Activated CD4-positive, alpha-beta T cell treated with anti-CD3 and anti-CD28 coated beads, Interleukin-2, amount 50 U/mL, for 1 hour (primary cell): ENCODE data around the gene SIRT4.

Source experiments
- DNase-seq: peaks from one replicate; pipeline ENCODE4 v3.0.0-alpha.2; 2020

Gene SIRT4

DNA sequence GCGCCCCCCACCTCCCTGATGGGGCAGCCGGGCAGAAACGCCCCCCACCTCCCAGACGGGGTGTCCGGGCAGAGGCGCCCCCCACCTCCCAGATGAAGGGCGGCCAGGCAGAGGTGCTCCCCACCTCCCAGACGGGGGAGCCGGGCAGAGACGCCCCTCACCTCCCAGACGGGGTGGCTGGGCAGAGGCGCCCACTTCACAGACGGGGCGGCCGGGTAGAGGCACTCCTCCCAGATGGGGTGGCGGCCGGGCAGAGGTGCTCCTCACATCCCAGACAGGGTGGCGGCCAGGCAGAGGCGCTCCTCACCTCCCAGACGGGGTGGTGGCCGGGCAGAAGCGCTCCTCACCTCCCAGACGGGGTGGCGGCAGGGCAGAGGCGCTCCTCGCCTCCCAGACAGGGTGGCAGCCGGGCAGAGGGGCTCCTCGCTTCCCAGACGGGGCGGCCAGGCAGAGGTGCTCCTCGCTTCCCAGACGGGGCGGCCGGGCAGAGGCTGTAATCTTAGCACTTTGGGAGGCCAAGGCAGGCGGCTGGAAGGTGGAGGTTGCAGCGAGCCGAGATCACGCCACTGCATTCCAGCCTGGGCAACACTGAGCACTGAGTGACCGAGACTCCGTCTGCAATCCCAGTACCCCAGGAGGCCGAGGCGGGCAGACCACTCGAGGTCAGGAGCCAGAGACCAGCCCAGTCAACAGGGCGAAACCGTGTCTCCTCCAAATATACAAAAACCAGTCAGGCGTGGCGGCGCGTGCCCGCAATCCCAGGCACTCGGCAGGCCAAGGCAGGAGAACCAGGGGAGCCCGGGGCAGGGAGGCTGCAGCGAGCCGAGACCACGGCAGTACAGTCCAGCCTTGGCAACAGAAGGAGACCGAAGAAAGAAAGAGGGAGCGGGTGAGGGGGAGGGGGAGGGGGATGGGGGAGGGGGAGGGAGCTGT is 23.7 kb upstream of the SIRT4 start:
- DNase-seq: no peak

DNA sequence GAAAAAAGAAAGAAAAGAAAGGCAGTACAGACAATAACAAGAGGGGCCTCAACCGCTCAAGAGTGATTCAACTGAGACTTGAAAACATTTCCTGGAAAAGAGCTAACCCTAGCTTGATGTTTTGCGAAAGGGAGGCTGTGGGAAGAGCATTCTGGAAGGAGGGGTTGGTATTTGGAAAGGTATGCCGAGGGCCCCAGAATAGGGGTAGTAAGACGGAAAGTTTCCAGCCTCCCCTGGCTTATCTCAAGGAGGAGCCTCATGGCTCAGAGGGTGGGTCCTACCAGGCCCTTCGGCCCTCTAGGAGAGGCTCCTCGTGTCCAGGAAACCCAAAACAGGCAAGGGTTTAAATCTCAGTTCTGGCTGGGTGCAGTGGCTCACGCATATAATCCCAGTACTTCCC is 18.8 kb upstream of the SIRT4 start:
- DNase-seq: no peak

DNA sequence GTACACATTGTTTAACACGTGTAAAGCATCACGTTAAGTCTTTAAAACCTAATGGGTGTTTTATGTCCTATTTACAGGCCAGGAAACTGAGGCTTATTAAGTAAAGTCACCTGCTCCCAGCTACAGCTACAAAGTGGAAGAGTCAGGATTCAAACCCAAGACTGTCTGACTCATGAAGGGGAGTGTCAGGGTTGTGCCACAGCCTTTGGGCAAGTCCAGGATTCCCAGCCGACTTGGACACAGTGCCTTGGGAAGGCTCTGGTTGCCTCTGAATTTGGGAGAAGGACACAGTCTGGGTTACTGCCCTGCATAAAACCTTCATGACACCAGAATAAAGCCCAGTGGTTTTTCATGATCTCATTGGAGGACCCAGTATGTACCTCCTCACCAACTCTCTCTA is 17.7 kb upstream of the SIRT4 start:
- DNase-seq: no peak

DNA sequence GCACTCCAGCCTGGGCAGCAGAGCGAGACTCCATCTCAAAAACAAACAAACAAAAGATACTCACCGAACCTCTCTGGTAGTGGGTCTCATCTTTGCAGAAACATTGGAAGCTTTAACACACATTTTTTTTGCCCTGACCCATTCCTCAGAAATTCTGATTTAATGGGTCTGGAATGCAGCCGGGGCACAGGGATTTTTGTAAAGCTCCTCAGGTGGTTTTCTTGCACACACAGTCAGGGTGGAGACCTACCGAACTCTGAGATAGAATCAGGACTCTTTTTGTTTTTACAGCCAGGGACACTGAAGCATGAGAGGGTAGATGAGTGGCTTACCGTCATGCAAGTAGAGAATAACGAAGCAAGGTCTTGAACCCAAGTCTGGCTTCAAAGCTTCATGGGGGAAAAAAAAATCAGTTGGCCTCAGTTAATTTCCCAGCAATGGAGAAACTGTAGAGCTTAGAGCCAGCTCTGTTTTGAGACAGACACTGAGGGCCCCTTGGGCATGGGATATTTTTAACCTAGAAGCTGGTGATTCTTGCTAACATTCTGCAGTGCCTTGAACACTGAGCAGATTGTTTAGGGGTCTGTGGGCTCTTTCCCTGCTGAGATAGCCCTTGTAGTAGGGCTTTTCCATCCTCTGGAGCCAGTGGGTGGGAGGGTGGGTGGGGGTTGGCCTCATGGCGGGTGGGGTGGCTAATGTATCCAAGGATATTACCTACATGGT is 15.2 kb upstream of the SIRT4 start:
- no peak for DNase-seq

DNA sequence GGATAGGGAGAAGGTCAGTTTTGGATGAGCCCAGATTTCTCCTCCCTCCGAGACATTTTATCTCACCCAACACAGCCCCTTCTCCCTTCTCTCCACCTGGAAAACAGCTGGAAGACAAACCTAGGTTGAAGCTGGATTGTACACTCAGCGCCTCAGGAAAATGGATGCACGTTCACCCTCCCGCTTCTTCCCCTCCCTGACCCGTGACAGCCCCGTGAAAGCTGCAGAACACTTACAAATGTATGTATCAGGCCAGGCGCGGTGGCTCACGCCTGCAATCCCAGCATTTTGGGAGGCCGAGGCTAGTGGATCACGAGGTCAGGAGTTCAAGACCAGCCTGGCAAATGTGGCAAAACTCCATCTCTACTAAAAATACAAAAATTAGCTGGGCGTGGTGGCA is 14.6 kb upstream of the SIRT4 start:
- DNase-seq: no peak

DNA sequence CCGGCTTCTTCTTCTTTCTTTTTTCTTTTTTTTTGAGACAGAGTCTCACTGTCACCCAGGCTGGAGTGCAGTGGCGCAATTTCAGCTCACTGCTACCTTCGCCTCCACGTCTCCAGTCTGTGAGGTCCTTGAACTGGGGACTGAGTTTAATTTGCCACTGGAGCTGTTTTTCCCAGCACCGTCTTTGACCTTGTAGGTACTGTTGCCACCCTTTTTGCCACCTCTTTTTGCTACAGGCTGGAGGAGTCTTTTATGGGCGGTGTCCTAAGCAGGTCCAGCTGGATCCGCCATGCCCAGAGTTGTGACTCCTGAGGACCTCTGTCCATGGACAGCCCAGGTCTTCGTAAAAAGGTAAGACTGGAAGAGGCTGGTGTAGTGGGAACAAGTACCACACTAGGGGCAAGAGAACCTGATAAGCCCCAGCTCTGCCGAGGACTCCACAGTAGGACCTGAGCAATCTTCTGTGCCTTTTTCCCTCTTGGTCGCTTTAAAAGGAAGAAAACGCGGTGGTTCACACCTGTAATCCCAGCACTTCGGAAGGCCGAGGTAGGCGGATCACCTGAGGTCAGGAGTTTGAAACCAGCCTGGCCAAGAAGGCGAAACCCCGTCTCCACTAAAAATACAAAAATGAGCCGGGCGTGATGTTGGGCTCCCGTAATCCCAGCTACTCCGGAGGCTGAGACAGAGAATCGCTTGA is 11.4 kb upstream of the SIRT4 start:
- DNase-seq: peak; percentile 13

DNA sequence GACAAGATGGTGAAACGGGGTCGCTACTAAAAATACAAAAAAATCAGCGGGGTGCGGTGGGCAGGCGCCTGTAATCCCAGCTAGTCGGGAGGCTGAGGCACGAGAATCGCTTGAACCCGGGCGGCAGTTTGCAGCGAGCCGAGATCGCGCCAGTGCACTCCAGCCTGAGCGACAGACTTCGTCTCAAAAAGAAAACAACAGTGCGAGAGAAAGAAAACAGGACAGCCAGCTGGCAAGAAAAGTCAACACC is 9.8 kb upstream of the SIRT4 start:
- DNase-seq: no peak

DNA sequence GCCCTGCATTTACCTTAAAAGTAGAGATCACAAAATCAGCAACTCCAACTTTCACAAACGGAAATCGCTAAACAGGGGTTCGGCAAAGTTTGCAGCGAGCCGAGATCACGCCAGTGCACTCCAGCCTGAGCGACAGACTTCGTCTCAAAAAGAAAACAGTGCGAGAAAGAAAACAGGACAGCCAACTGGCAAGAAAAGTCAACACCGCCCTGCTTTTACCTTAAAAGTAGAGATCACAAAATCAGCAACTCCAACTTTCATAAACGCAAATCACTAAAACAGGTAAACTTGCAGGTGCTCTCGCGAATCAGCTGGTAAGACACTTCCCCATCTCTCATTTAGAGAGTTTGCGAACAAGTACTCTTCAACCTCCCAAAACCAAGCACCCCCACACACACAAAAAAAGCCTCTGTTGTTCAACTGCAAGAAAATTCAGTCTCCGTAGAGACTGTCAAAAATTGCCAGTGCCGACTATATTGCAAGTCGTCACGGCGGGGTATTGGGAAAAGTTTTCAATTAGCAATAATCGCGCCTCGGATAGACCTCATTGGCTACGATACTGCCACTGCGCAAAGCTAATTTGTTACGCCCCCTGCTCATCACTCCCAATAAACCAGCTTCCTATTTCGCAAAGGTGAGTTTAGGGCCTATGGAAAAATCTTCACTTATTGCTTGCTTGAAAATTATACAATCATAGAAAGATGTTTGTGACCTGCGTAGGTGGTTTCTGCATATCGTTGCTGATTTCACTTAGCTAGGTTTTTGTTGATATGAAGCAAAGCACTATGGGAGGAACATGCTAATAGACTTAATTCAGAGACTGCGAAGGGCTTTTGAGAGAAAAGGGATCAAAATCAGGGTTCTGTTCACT is 9.2 kb upstream of the SIRT4 start, which contains the start of gene RNU4-1:
TSS of gene RNU4-1 (minus strand) at position 577 of the 871 bp plus-strand sequence.
- peak; percentile 62 for DNase-seq

DNA sequence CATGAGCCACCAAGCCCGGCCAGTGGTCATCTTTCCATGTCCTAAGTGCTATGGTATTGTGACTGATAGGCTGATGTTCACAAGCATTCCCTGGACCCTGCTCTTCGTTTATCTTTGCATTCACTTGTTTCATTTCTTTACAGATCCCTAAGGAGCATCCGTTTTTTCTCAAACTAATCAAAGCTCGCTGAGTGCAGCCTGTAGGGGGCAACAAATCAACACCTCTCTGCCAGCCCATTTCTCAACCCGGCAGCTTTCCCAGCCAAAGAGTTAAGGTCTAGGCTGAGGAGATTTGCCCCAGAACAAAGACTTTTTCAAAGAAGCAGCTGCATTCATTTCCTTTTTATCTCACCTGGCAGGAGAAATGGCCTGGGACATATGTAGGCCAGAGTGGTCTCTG is 12.1 kb downstream of the SIRT4 start:
- DNase-seq: no peak

DNA sequence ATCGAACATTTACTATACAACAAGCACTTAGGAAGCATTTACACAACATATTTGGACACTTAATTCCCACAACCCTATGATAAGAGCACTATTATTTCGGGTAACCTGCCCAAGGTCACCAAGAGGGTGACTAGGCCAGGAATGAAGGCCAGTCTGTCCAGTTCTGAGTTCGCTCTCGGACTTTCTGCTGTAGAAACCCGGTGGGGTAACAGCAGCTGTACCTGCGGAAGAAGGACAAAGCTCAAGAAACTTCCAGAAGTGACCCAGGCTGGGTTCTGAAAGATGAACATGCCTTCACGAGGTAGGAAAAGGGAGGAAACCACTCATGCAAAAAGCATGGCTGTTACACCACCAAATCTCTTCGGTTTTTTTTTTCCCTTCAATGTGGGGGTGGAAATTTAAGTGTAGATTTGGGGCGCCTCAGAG is 14.7 kb downstream of the SIRT4 start:
- DNase-seq: no peak

DNA sequence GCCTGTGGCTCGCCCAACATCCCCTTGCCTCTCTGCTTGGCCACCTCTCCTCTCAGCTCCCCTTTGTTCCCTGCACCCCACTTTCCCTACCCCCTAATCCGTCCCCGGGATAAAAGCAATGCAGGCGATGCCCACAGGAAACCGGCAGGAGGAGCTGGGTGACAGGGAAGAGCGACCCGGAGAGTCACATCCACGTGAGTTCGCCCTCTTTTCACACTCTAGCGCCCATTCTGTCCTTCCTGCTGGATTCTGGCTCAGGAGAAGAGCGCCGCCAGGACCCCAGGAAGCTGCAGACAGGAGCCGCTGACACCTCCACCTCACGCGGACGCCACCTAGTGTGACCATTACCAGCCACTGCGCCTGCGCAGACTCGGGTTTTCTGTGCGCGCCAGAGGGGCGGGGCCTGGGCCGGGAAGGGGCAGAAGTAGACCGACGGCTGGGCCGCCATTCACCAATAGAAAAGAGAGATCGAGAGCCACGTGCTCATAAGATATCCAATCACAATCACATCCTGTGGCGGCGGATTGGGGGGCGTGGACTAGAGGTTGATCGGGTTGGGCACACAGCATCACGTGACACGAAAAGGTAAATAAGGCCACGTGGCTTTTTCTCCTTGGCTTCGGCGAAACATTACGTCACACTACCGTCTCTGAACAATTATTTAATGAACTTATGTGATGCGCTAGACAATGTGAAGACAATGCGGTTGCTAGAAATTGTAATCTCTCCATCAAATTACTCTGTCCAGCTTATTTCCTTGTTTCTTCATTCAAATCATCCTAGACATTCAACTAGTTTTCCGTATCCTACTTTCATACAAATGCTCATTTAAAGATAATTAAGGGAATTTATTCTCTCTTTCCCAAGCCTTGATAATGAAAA is 15.3 kb downstream of the SIRT4 start:
- DNase-seq: peak; percentile 100

DNA sequence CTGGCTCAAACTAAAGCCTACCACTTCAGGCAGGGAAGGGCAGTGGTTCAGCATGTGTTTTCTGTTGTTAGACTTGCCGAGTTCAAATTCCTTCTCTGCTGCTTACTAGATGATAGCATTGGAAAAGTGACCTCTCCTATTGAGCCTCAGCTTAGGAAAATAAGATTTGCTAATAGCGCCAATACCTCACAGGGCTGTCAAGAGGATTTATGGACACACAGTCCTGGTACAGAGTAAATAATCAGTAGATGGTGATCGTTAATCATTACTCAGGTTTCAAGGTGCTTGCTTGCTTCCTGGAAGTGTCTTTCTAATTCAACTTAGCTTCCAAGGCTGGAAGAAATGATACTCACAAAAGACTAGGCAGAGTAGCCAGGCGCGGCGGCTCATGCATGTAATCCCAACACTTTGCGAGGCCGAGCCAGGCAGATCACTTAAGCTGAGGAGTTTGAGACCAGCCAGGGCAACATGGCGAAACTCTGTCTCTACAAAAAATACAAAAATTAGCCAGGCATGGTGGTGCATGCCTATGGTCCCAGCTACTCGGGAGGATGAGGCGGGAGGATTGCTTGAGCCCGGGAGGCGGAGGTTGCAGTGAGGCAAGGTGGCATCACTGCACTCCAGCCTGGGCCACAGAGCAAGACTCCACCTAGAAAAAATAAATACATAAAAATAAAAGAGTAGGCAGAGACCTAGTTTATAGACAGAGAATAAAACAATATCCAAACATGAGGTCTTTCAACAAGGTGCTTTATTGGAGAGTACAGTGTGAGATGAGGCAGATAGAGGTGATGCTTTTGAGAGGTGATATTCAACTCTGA is 19.5 kb downstream of the SIRT4 start:
- no peak for DNase-seq

DNA sequence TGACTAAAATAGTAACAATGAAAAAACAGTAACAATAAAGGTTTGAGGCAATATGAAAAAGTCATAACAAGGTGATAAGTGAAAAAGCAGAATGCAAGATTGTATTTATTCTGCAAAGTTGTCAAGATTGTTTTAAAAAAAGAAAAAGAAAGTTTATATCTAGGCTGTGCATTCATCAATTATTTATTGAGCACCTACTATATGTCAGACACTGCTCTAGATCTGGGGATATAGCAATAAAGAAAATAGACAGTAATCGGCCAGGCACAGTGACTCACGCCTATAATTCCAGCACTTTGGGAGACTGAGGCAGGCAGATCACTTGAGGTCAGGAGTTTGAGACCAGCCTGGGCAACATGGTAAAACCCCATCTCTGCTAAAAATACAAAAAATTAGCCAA is 21.7 kb downstream of the SIRT4 start:
- DNase-seq: no peak

DNA sequence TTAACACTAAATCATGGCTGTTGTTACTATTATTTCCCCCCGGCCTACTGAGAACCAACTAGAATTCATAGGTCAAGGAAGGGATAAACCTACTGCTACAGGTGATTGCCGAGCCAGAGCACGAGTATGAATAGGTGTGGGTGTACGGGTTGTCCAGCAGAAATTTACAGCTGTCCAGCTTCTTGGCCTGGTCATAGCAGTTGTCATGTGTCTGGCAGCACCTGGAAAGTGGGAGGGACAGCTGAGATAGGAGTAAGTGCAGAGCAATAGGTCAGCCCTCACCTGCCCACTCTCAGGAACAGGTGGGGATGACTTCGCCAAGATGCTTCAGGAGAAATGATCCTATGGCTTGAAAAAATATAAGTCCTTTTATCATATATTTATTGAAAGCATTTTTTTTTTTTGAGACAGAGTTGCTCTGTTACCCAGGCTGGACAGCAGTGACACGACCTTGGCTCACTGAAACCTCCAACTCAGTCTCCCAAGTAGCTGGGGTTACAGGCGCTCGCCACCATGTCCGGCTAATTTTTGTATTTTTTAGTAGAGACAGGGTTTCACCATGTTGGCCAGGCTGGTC is 22.8 kb downstream of the SIRT4 start:
- DNase-seq: no peak

DNA sequence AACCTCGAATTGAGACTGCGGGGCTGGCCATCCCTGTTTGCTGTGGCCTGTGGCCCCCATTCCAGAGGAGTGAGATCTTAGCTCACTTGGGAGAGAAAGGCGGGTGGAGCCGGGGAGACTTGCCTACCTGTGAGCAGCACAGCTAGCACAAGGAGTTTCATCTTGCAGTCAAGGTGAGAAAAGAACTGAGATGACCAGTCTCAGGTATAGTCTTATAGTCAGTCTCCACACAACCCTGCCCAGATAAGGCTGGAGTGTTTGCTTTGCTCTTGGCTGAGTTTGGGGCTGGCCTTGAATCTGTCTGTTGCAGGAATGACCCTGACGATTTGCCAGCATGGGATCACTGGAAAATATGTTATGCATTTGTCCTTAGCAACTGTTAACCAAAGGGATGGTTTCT is 25.5 kb downstream of the SIRT4 start, which contains the start of gene PLA2G1B:
TSS of gene PLA2G1B (minus strand) at position 187 of the 400 bp plus-strand sequence. CDS start at position 161, 26 bp downstream.
- no peak for DNase-seq

DNA sequence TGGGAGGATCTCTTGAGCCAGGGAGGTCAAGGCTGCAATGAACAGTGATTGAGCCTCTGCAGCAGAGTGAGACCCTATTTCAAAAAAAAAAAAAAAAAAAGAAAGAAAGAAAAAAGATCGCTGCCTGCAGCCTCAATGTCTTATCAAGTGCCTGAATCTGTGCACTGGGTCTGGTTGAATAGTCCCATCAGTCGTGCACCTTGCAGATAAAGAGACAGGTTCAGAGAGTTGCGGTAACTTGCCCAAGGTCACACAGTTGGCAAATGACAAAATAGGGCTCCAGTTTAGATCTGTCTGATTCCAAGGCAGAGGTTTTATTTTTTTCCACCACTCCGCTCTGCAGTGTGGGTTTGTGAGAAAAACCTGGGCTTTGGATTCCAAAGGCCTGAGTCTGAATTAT is 26.1 kb downstream of the SIRT4 start:
- no peak for DNase-seq

DNA sequence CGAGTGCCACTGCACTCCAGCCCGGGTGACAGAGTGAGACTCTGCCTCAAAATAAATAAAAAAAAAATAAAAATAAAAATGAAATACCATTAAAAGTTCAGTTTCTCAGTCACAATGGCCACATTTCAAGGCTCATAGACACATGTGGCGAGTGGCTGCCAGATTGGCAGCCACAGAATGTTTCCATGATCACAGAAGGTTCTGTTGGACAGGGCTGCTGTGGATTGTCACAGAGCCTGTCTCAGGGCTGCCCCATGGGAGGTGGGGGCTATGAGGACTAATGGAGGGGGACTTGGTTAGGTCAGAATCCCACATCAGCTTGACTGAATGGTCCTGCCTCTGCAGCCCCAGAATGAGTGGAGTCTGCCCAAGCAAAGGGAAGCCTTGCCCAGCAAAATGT is 29.3 kb downstream of the SIRT4 start:
- no peak for DNase-seq

DNA sequence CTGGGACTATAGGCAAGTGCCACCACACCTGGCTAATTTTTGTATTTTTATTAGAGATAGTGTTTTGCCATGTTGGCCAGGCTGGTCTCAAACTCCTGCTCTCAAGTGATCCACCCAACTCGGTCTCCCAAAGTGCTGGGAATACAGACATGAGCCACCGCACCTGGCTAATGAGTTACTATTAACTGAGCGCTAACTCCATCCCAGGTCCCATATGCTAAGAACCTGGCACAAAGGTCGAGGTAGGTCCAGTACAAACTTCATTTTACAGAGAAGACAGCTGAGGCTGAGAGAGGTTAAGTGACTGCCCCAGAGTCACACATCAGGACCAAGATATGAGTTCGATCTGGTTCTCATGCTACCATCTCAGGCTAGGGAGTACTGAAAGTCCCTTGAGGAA is 29.9 kb downstream of the SIRT4 start:
- no peak for DNase-seq

DNA sequence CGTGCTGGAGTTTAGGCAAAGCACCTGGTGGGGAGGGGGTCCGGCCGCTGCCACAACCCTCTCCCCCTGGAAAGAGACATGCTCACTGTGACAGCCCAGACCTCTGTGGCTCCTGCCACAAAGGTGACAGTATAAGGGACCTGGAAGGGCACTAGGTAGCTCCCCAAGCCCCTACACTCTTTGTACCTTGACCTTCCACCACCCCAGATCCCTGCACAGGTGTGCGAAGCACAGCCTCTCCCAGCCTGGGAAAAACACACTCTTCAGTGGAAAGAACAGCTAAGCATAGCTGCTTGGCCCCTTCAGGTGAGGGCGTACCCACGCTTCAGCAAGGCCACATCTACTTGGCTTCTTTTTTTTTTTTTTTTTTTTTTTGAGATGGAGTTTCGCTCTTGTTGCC is 30.4 kb downstream of the SIRT4 start:
- DNase-seq: no peak

DNA sequence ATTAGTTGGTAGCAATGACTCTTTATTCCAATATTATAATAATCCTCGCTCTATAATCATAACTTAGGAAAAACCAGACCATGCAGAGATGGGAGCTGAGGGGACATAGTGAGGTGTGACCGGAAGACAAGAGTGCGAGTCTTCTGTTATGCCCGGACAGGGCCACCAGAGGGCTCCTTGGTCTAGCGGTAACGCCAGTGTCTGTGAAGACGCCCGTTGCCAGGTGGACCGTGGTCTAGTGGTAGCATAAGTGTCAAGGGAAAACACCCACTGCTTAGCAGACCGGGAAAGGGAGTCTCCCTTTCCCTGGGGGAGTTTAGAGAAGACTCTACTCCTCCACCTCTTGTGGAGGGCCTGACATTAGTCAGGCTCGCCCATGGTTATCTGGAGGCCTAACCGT is 33.3 kb downstream of the SIRT4 start:
- DNase-seq: peak; percentile 8
